ENCODE results near the gene TNIK. TPM values are rescaled to one million over a fixed set of nuclear protein-coding genes. Genes with fewer than 3 reads are reported as not detected.
A peak's percentile ranks its signal among the peaks of the same experiment; 100 is the strongest.

The TNIK gene
- total RNA-seq, 4 donors from 2014 or later, result 32.9 to 52.0 (median 40.2) TPM

GRCh38 chr3:171169443-171169842, 290.8 kb downstream of the TNIK start:
- Histone ChIP-seq H3K27me3 (no peaks in the 10 kb centered on the region), H3K36me3 (peaks cover 0 to 13% (median 0%) of the 10 kb centered on the region in 4 donors), H3K4me3 (no peak overlapping the region), H3K27ac (no peak overlapping the region), H3K4me1 (peaks cover 0 to 17% (median 0%) of the 10 kb centered on the region in 4 donors), H3K9me3 (no peaks in the 10 kb centered on the region)
- TF ChIP-seq POLR2A (IDR thresholded peaks at IDR 0.05), result no peak
- TF ChIP-seq POLR2AphosphoS5 (IDR thresholded peaks at IDR 0.05), result no peak
- TF ChIP-seq EP300 (IDR thresholded peaks at IDR 0.05; ENCODE audit: low read depth), result no peak
- no peak for DNase-seq
- in situ Hi-C loops (cut with MboI; ENCODE audit: low pct_ligation_motif_present in 1 of 4, low pct_unique_long_range_greater_than_20kb in 1 of 4, low sequenced_read_pairs in 3 of 4), result loop anchor here in 3 of 4 donors (25.0 kb wide), 1 partner anchor 393 kb away; no protein-coding TSS in a partner anchor
- intact Hi-C loops (cut with DNase I; ENCODE audit: low total_unique reads), result no loop called here
- 48 to 100% methylated on average over 1 to 2 of the region's 2 CpGs for WGBS, 2 donors (ENCODE audit: low coverage in 1 of 2)

- TF ChIP-seq CTCF (IDR thresholded peaks at IDR 0.05), result no peak
- TF ChIP-seq EP300 (IDR thresholded peaks at IDR 0.05; ENCODE audit: low read depth), result no peak
- in situ Hi-C loops (cut with MboI; ENCODE audit: low pct_ligation_motif_present in 1 of 4, low pct_unique_long_range_greater_than_20kb in 1 of 4, low sequenced_read_pairs in 3 of 4), result loop anchor here in 3 of 4 donors (25.0 kb wide), 1 partner anchor 394 kb away; no protein-coding TSS in a partner anchor
Measured at GRCh38 chr3:171168551-171168950, 291.7 kb downstream of the TNIK start.

GRCh38 chr3:171168086-171168485, 292.1 kb downstream of the TNIK start:
- in situ Hi-C loops (cut with MboI; ENCODE audit: low pct_ligation_motif_present in 1 of 4, low pct_unique_long_range_greater_than_20kb in 1 of 4, low sequenced_read_pairs in 3 of 4), result loop anchor here in 3 of 4 donors (25.0 kb wide), 1 partner anchor 394 kb away; no protein-coding TSS in a partner anchor
- Histone ChIP-seq H3K27ac (no peak overlapping the region), H3K9me3 (peaks cover 3 to 4% of the 10 kb centered on the region in 2 donors), H3K4me3 (no peak overlapping the region), H3K27me3 (no peaks in the 10 kb centered on the region), H3K36me3 (peaks cover 0 to 16% (median 0%) of the 10 kb centered on the region in 4 donors), H3K4me1 (peaks cover 0 to 17% (median 0%) of the 10 kb centered on the region in 4 donors)
- WGBS, 2 donors (ENCODE audit: low coverage in 1 of 2), result 84 to 100% methylated on average over 1 to 5 of the region's 5 CpGs
- no peak for DNase-seq
- intact Hi-C loops (cut with DNase I; ENCODE audit: low total_unique reads), result no loop called here
- TF ChIP-seq POLR2AphosphoS5 (IDR thresholded peaks at IDR 0.05), result no peak
- TF ChIP-seq POLR2A (IDR thresholded peaks at IDR 0.05), result no peak
- TF ChIP-seq EP300 (IDR thresholded peaks at IDR 0.05; ENCODE audit: low read depth), result no peak
- TF ChIP-seq CTCF (IDR thresholded peaks at IDR 0.05), result peak in 2 of 5 experiments; percentile 13 to 32

More at GRCh38 chr3:171168551-171168950, 291.7 kb downstream of the TNIK start:
- no peaks in the 10 kb centered on the region for H3K9me3 ChIP-seq
- peaks cover 0 to 13% (median 0%) of the 10 kb centered on the region in 4 donors for H3K36me3 ChIP-seq
- DNase-seq, result no peak
- intact Hi-C loops (cut with DNase I; ENCODE audit: low total_unique reads), result no loop called here
- no peaks in the 10 kb centered on the region for H3K27me3 ChIP-seq
- H3K4me1 ChIP-seq, result peaks cover 0 to 17% (median 0%) of the 10 kb centered on the region in 4 donors
- no peak overlapping the region for H3K27ac ChIP-seq
- no peak overlapping the region for H3K4me3 ChIP-seq
- 94 to 100% methylated on average over 2 to 4 of the region's 4 CpGs for WGBS, 2 donors (ENCODE audit: low coverage in 1 of 2)

GRCh38 chr3:171165983-171166382, 294.2 kb downstream of the TNIK start:
- in situ Hi-C loops (cut with MboI; ENCODE audit: low pct_ligation_motif_present in 1 of 4, low pct_unique_long_range_greater_than_20kb in 1 of 4, low sequenced_read_pairs in 3 of 4), result loop anchor here in 3 of 4 donors (25.0 kb wide), 1 partner anchor 396 kb away; no protein-coding TSS in a partner anchor
- H3K27ac ChIP-seq, result no peak overlapping the region
- WGBS, 2 donors (ENCODE audit: low coverage in 1 of 2), result 69 to 71% methylated on average over 1 of the region's 1 CpG
- intact Hi-C loops (cut with DNase I; ENCODE audit: low total_unique reads), result no loop called here
- TF ChIP-seq EP300 (IDR thresholded peaks at IDR 0.05; ENCODE audit: low read depth), result no peak
- H3K4me1 ChIP-seq, result peaks cover 0 to 13% (median 0%) of the 10 kb centered on the region in 4 donors
- H3K9me3 ChIP-seq, result peaks cover 3 to 8% of the 10 kb centered on the region in 2 donors
- H3K27me3 ChIP-seq, result no peaks in the 10 kb centered on the region
- H3K36me3 ChIP-seq, result peaks cover 0 to 24% (median 0%) of the 10 kb centered on the region in 4 donors
- no peak overlapping the region for H3K4me3 ChIP-seq
- no peak for DNase-seq

- H3K4me3 ChIP-seq, result no peak overlapping the region
- H3K36me3 ChIP-seq, result peaks cover 0 to 28% (median 0%) of the 10 kb centered on the region in 4 donors
- intact Hi-C loops (cut with DNase I; ENCODE audit: low total_unique reads), result no loop called here
- WGBS, 2 donors (ENCODE audit: low coverage in 1 of 2), result 91 to 100% methylated on average over 3 of the region's 3 CpGs
- H3K4me1 ChIP-seq, result peaks cover 0 to 9% (median 0%) of the 10 kb centered on the region in 4 donors
- TF ChIP-seq EP300 (IDR thresholded peaks at IDR 0.05; ENCODE audit: low read depth), result no peak
- TF ChIP-seq POLR2AphosphoS5 (IDR thresholded peaks at IDR 0.05), result no peak
- TF ChIP-seq POLR2A (IDR thresholded peaks at IDR 0.05), result no peak
- H3K27ac ChIP-seq, result no peak overlapping the region
- in situ Hi-C loops (cut with MboI; ENCODE audit: low pct_ligation_motif_present in 1 of 4, low pct_unique_long_range_greater_than_20kb in 1 of 4, low sequenced_read_pairs in 3 of 4), result loop anchor here in 3 of 4 donors (25.0 kb wide), 1 partner anchor 397 kb away; no protein-coding TSS in a partner anchor
- no peaks in the 10 kb centered on the region for H3K27me3 ChIP-seq
- peaks cover 3 to 8% of the 10 kb centered on the region in 2 donors for H3K9me3 ChIP-seq
- DNase-seq, result no peak
Measured at GRCh38 chr3:171165499-171165921, 294.7 kb downstream of the TNIK start.
